ENCODE data around the gene CTIF.
A peak's percentile ranks its signal among the peaks of the same experiment; 100 is the strongest.

CTIF gene

DNA sequence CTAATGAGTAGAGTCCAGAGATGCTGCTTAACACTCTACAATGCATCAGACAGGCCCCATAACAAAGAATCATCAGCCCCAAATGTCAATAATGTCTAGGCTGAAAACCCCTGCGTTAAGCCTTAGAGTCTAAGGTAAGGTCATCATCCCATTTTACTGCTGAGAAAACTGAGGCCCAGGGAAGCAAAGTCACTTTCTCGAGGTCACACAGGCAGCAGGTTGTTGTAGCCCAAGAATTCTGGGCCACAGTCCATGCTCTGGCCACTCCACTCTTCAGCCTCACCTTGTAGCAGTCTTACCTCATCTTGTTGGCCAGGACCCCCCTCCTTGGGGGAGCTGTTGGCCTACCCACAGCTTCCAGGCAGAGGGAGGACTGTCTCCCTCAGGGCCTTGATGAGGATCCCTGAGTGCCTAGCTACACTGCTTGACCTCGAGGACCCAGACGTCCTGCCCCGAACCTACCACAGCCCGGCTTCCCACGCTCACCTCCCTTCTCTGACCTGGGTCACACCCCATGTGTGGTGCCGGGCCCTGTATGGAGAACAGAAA lies 357.6 kb downstream of the CTIF start:
- no peak for DNase-seq

DNA sequence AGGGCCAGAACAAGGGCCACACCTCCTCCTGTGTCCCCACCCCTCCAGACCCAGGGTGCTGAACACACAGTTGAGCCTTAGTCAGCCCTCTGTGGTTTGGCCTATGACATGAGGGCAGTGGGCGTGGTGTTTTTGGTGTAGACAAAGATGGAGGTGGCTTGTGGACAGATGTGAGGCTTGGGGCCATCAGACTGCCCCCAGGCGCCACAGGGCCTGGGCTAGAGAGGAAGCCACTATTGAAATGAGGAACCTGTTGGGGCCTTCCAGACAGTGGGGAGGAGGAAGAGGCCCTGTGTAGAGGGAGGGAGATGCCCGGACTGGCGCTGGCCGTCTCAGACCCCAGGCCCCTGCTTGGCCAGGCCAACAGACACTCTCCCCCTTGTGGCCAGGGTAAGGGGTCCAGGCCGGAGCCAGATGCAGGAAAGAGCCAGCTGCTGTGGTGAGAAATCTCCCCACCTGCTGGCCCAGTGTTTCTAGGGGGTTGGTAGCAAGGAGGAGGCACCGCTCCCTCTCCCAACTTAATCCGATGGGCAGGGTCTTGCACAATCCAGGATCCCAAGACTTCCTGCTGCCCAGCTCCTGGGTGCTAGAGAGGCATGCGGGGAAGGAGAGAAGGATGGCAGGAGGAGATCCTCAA lies 358.2 kb downstream of the CTIF start:
- DNase-seq = no peak

DNA sequence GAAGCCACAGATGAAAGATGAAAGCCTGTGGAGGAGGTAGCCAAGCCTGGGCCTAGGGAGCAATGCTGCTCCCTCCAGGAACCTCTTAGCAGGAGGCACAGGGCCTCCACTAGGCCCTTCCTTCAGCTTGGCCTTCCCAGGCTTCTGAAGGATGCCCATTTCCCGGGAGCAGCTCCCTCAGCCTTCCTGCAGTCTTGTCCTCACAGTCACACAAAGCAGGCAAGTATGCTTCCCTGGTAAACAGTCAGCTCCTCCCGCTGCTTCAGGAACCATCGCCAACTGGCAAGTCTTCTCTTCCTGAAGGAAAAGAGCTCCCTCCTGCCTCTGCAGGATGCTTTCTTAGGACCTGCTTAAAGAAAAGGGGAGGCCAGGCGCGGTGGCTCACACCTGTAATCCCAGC lies 358.7 kb downstream of the CTIF start:
- no peak for DNase-seq

DNA sequence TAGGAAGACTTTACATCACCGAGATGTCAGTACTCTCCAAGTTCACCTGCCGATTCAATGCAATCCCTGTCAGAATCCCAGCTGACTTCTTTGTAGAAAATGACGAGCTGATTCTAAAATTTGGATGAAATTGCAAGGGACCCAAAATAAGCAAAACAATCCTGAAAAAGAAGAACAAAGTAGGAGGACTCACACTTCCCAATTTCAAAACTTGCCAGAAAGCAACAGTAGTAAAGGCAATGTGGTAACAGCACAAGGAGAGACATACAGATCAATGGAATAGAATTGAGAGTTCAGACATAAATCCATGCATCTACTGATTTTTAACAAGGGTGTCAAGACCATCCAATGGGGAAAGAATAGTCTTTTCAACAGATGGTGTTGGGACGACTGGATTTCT lies 359.7 kb downstream of the CTIF start:
- no peak for DNase-seq

DNA sequence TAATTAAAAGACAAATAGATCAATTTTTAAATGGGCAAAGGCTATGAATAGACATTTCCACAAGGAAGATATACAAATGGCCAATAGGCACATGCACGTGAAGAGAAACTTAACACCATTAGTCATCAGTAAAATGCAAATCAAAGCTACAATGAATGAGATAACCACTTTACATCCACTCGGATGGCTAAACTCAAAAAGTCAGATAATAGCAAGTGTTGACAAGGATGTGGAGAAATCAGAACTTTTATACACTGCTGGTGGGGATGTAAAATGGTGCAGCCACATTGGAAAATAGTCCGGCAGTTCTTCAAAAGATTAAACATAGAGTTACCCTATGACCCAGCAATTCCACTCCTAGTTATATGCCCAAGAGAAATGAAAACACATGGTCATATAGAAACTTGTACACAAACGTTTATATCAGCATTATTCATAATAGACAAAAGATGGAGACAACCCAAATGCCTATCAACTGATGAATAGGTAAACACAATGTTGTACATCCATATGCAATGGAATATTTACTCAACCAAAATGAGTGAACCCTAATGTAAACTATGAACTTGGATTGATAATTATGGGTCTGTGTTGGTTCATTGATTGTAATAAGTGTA lies 360.8 kb downstream of the CTIF start:
- DNase-seq = no peak

DNA sequence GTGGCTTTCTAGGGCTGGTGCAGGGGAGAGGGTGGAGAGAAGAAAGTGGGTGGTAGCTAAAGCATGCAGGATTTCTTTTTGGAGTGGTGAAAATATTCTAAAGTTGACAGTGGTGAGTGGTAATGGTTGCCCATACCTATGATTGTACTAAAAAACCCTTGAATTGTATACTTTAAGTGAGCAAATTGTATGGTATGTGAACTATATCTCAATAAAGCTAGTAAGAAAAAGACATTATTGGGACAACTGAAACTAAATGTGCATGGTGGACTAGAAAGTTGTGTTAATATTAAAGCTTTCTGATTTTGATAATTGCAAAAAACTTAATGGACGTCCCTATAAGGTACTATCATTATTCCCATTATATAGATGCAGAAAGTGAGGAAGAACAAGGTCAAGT lies 361.6 kb downstream of the CTIF start:
- DNase-seq = no peak

DNA sequence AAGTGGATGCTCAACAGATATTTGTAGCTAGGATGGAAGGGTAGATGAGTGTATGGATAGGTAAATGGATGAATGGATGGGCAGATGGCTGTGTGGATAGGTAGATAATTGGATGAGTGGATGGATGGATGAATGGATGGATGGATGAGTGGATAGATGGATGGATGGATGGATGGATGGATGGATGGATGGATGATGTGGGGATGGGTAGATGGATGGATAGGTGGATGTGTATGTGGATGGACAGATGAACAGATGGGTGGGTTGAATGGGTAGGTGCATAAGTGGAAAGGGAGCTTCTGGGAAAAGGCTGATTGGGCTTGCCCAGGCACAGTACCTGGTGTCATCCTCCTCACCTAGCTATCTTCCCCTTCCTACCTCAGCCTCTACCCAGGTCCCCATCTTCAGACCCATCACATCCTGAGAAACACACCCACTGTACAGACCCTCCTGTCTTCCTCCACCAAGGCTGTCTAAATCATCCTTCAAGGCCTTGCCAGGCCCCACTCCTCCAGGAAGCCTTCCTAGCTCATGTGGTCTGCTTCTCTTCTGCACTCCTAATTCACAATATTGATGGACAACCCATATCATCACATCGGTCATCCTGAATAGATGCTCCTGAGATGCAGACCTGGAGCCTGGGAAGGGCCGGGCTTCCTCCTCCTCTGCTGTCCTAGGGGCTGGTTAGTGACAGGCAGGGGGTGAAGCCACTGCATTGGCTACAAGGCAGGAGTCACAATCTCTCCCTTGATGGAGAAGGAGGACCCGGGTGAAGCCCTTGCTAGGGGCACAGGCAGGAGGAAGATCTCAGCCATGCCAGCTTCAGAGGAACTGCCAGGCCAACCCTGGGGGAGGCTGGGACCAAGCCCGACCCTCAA lies 362.6 kb downstream of the CTIF start:
- DNase-seq = no peak

DNA sequence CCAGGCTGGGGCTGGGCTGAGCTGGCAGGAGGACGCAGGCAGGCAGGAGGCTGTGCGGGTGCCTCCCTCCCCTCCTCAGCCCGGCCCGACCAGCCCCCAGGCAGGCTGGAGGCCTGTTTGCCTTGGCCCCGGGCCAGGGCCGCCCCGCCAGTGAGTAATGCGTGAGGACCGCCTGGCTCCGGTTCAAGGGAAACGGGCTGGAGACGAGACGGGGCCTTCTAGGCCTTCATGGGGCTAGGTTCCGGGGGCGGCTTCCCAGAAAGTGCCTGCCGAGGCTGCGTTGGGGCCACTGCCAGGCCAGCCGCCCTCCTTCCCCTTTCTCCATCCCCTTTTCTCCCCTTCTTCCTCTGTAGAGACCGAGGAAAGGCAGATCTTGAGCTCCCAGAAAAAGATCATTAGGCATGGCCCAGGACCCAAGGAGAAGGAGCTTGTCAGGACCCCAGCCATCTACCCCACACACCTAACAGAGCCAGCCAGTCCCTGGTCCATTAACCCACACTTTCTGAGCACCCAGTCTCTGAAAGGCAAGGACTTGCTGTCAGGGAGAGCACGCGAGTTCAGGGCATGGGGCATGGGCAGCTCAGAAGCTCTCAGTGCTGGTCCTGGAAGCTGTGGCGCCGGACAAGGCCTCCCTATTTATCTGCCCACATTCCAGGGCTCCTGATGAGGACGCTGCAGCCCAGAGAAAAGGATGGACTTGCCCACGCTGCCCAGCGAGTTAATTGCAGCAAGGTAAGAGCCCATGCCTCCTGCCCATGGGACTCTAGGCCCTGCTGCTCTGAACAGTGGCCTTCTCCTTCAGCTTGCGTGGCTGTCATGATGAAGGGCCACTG lies 363.4 kb downstream of the CTIF start:
- DNase-seq = peak; percentile 90

DNA sequence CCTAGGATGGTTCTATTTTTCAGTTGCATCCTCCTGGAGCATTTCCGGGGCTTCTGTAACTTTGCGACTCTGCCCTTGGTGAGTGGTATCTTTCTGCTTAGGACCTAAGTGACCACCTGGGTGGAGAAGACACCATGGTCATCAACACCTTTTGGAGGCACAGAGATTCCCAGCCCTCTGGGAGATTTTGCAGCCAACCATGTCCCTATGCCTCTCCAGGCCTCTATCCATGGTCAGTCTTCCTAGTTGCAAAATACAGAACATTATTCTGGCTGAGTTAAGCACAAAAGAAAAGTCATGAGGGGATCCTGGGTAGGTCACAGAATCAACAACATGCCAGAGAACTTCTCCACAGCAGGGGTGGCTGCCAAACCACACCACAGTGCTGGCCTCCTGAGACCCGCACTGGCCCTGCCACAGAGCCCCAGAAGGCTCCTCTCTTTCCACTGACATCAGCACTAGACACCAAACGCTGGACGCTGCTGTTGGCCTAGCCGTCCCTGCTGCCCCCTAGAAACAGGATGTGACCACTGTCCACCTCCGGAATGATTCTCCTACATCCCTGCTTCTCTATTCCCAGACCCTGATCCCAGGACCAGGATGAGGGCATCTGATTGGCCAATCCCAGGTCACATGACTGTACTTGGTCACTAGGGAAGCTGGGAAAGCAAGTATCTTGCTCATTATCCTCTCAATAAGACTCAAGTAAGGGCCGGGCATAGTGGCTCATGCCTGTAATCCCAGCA lies 364.2 kb downstream of the CTIF start:
- DNase-seq = no peak

DNA sequence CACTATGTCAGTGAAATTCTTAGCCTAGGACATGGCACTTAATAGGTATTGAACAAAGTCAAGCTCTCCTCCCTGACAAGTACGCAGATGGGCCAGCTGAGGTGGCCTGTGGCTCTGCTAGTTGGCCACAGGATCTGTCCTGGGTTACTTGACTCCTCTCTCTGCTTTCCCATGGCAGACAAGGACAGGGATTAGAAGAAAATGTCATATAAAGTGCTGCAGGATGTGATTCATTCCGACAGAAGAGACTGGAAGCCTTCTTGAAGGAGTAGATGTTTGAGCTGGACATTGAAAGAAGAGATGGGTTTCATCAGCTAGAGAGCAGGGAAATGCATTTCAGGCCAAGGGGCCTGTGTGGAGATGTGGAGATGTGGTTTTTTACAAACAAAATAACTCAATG lies 365.3 kb downstream of the CTIF start:
- no peak for DNase-seq

DNA sequence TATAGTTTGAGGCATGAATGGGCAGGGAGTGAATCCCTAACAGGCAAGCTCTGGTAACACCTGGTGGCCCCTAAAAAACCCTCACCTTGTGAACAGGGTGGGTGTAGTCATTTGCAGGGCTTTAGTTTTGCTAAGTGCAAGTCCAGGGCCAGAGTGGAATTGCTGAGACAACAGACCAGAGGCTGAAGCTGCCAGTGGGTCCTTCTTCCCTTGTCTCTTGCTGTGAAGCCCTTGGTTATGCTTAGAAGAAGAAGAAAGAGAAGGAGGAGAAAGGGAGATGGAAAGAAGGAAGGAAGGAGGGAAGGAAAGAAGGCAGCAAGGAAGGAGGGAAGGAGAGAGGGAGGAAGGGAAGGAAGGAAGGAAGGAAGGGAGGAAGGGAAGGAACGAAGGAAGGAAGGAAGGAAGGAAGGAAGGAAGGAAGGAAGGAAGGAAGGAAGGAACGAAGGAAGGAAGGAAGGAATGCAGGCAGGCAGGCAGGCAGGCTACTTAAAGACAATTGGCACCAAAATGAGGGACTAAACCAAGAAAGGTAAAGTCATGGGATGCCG lies 366.1 kb downstream of the CTIF start:
- DNase-seq = no peak

DNA sequence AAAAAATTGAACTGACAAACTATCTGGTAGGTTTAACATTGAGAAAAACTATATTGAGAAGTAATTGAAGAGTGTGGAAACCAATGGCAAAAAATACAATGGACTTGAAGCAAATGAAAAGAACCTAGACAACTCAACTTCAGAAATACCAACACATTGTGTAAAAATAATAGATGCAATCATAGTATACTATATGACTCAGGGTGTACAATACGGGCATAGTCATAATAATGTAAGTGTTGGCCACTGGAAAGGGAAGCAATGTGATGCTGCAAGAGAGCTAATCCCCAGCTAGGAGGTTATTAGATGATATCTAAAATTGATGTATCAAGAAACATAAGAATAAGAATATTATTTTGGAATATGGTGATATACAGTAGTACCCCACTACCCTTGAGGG lies 366.7 kb downstream of the CTIF start:
- no peak for DNase-seq

DNA sequence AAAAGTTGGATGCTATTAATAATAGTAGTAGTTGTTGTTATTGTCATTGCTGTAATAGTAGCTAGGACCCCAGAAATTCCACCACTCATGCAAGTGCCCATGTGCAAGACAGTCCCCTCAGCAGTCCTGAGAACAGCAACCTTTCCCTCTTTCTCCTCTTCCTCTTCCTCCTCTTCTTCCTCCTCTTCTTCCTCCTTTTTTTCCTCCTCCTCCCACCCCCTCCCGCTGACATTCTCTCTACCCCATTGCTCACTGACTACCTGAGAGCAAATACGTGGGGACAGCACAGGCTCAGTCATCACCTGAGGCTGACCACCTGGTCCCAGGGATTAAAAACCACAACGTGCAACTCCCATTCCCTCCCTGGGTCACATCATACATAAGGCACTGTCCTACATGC lies 370.1 kb downstream of the CTIF start:
- no peak for DNase-seq

DNA sequence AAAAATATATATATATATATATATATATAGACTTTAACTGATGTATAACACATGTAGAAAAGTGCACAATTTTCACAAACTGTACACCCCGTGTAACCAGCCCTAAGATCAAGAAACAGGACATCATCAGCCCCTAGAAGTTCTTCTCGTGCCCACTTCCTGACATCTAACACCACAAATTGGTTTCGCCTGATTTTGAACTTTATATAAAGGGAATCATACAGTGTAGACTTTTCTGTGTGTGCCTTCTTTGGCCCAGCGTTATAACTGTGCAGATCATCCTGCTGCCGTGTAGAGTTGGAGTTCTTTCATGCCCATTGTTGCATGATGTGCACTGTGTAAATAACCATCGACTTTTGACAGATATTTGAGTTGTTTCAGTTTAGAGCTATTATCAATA lies 370.9 kb downstream of the CTIF start:
- DNase-seq = no peak

DNA sequence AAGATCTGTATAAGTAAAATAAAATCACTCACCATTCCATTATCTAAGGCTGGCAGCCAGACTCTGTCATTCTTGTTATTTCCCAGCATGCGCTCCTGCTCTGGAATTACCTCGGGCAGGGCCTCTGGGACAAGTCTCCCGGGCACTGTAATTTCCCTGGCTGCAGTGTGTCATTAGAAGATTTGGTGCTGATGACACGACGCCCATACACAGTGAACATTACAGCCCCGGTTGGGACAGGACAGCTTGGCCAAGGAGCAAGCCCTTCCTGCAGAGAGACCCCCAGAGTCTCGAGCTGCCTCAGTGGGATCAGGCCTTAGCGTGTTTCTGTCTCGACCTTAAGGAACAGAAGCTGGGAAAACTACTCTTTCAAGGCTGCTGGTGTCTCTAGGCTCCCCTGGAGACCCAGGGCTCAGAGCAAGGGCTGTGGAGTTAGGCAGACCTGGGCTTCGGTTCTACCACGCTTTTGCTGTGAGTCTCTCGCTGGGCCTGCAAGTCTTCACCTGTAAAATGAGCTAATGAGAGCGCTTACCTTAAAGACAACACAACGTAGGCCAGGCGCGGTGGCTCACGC lies 372.2 kb downstream of the CTIF start:
- DNase-seq = no peak
